ENCODE data around the gene UPP1. TPM values are rescaled to one million over a fixed set of nuclear protein-coding genes. Genes with fewer than 3 reads are reported as not detected.

Gene UPP1
- total RNA-seq, 1 donor from 2014 or later, result 23.1 TPM

GRCh38 chr7:48112401-48113165, 23.5 kb downstream of the UPP1 start:
- H3K27me3 Mint-ChIP-seq (ENCODE audit: low read depth), result no peaks in the 10 kb centered on the region
- peaks cover 2% of the 10 kb centered on the region for H3K9me3 Mint-ChIP-seq
- H3K27ac Mint-ChIP-seq (ENCODE audit: unreplicated experiment), result no peak overlapping the region
- no peak for TF ChIP-seq CTCF (conservative IDR thresholded peaks at IDR 0.05)
- no peak overlapping the region for H3K4me3 Mint-ChIP-seq
- H3K36me3 Mint-ChIP-seq (ENCODE audit: low read depth), result peaks cover 2% of the 10 kb centered on the region
- no peaks in the 10 kb centered on the region for H3K4me1 Mint-ChIP-seq
- no peak for DNase-seq (ENCODE audit: low read depth, low spot score)

- H3K4me1 Mint-ChIP-seq, result no peaks in the 10 kb centered on the region
- H3K27me3 Mint-ChIP-seq (ENCODE audit: low read depth), result no peaks in the 10 kb centered on the region
- no peak overlapping the region for H3K27ac Mint-ChIP-seq (ENCODE audit: unreplicated experiment)
- H3K4me3 Mint-ChIP-seq, result no peak overlapping the region
- no peak for DNase-seq (ENCODE audit: low read depth, low spot score)
- no peak for TF ChIP-seq CTCF (conservative IDR thresholded peaks at IDR 0.05)
- peaks cover 2% of the 10 kb centered on the region for H3K36me3 Mint-ChIP-seq (ENCODE audit: low read depth)
- H3K9me3 Mint-ChIP-seq, result peaks cover 2% of the 10 kb centered on the region
These were observed 24.2 kb downstream of the UPP1 start for GRCh38 chr7:48113275-48113674.

- no peak for DNase-seq (ENCODE audit: low read depth, low spot score)
- TF ChIP-seq CTCF (conservative IDR thresholded peaks at IDR 0.05), result no peak
- Mint-ChIP-seq H3K27me3 (ENCODE audit: low read depth) (no peaks in the 10 kb centered on the region), H3K9me3 (peaks cover 2% of the 10 kb centered on the region), H3K36me3 (ENCODE audit: low read depth) (no peaks in the 10 kb centered on the region), H3K27ac (ENCODE audit: unreplicated experiment) (no peak overlapping the region), H3K4me3 (no peak overlapping the region), H3K4me1 (no peaks in the 10 kb centered on the region)
These were observed 25.1 kb downstream of the UPP1 start for GRCh38 chr7:48114115-48114514.

- no peaks in the 10 kb centered on the region for H3K36me3 Mint-ChIP-seq (ENCODE audit: low read depth)
- no peak overlapping the region for H3K27ac Mint-ChIP-seq (ENCODE audit: unreplicated experiment)
- no peaks in the 10 kb centered on the region for H3K4me1 Mint-ChIP-seq
- no peaks in the 10 kb centered on the region for H3K27me3 Mint-ChIP-seq (ENCODE audit: low read depth)
- no peak for TF ChIP-seq CTCF (conservative IDR thresholded peaks at IDR 0.05)
- H3K4me3 Mint-ChIP-seq, result no peak overlapping the region
- no peak for DNase-seq (ENCODE audit: low read depth, low spot score)
- peaks cover 2% of the 10 kb centered on the region for H3K9me3 Mint-ChIP-seq
These were observed 25.5 kb downstream of the UPP1 start for GRCh38 chr7:48114589-48114988.

GRCh38 chr7:48116043-48116442, 27.0 kb downstream of the UPP1 start:
- no peaks in the 10 kb centered on the region for H3K36me3 Mint-ChIP-seq (ENCODE audit: low read depth)

More at GRCh38 chr7:48116043-48116442, 27.0 kb downstream of the UPP1 start:
- no peak overlapping the region for H3K4me3 Mint-ChIP-seq
- TF ChIP-seq CTCF (conservative IDR thresholded peaks at IDR 0.05), result no peak
- no peaks in the 10 kb centered on the region for H3K4me1 Mint-ChIP-seq
- peak overlapping the region; percentile 64 for H3K27ac Mint-ChIP-seq (ENCODE audit: unreplicated experiment)
- peaks cover 2% of the 10 kb centered on the region for H3K9me3 Mint-ChIP-seq
- H3K27me3 Mint-ChIP-seq (ENCODE audit: low read depth), result no peaks in the 10 kb centered on the region
- DNase-seq (ENCODE audit: low read depth, low spot score), result no peak
